DND-41 (cell line): Measurements from ENCODE around the gene DYSF.

Experiments
- CTCF ChIP-seq: IDR thresholded peaks from 2 replicates; pipeline ENCODE4 v1.5.1; 2012; ENCODE audit warnings: borderline replicate concordance, low read length, moderate library complexity, mild to moderate bottlenecking; ENCODE audit not compliant: poor library complexity, severe bottlenecking; ENCODE audit errors: extremely low read depth
- EZH2 ChIP-seq: IDR thresholded peaks from 3 replicates; pipeline ENCODE4 v1.6.1; 2012; ENCODE audit warnings: borderline replicate concordance, low read depth, mild to moderate bottlenecking, moderate library complexity, low read length, inconsistent platforms; ENCODE audit not compliant: severe bottlenecking

DNA sequence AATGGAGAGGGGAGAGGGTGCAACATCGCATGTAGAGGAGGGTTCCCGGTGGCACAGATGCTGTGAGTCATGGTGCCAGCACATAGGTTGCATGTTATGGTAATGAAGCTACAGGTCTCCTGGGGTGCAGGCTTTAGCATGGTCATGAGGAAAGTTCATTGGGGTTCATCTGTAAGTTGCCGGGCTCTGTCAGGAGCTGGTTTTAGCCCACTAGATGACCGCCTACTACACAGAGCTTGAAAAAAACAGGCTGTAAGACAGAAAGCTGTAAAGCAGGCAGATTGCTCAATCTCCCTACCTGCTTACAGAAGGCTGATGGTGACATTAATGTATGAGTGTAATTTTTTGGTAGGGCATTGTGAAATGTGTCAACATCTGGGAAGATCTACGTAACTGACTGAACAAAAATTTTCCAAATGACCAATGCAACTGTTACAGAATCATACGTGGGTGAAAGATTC is 23.9 kb downstream of the DYSF start:
- TF ChIP-seq CTCF (no peak), EZH2 (no peak)
